HG02973 (cell line): ENCODE results near the gene TTC28.
"Not testable (repeated sequence)": the region's sequence is repeated elsewhere in the genome, so short reads cannot be mapped to it uniquely, and the experiment has no call there.

Experiments used
- ATAC-seq: cut with Tn5 transposase; IDR thresholded peaks from one replicate; pipeline ENCODE4 v1.9.1; 2021; ENCODE audit warnings: moderate library complexity; ENCODE audit not compliant: unreplicated experiment

Gene TTC28

GRCh38 chr22:28679611-28680287, at the start of gene TTC28:
Gene TTC28, minus strand, starts transcription at chr22:28679840. Its CDS starts 117 bp downstream, at chr22:28679723.
- ATAC-seq = not testable (repeated sequence)

- no peak for ATAC-seq
Observed at GRCh38 chr22:28728621-28729313, 49.1 kb upstream of the TTC28 start.

DNA sequence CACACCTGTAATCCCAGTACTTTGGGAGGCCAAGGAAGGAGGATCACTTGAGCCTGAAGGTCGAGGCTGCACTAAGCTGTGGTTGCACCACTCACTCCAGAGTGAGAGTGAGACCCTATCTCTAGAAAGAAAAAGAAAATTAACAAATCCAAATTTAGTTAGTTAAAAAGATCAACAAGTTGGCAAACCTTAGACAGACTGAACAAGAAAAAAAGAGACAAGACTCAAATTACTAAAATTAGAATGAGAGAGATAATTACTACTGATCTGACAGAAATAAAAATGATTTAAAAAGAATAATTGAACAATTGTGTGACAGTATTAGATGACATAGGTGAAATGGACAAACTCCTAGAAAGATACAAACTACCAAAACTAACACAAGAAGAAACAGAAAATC, 48.4 kb upstream of the TTC28 start:
- ATAC-seq = no peak

GRCh38 chr22:28718044-28718443, 38.4 kb upstream of the TTC28 start:
- no peak for ATAC-seq

DNA sequence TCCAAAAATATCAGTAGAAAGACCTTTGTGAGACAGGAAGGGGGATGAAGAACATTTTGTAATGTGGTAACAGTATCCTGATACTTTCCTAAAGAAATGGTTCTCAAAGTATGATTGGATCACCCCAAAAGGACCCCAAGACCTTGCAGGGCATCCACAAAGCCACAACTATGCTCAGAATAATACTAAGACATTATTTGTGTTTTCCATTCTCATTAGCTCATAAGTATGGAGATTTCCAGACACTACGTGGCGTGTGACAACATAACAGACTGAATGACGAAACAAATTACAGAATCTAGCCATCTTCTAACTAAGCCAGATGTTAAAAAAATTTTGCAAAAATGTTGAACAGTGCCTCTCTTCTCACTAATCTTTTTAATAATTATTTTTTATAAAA, 37.0 kb upstream of the TTC28 start:
- ATAC-seq = no peak

DNA sequence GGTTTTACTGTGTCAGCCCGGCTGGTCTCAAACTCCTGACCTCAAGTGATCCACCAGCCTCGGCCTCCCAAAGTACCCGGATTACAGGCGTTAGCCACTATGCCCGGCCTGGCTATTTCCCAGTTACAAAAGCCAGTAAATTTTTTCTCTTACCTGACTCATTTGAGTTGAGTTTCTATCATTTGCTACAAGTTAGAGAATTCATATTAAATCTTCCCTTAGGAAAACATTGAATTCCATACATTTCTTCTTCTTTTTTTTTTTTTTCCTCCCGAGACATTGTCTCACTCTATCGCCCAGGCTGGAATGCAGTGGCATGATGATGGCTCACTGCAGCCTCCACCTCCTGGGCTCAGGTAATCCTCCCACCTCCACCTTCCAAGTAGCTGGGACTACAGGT, 36.0 kb upstream of the TTC28 start:
- no peak for ATAC-seq

- ATAC-seq = no peak
Observed at GRCh38 chr22:28714043-28714628, 34.5 kb upstream of the TTC28 start.

DNA sequence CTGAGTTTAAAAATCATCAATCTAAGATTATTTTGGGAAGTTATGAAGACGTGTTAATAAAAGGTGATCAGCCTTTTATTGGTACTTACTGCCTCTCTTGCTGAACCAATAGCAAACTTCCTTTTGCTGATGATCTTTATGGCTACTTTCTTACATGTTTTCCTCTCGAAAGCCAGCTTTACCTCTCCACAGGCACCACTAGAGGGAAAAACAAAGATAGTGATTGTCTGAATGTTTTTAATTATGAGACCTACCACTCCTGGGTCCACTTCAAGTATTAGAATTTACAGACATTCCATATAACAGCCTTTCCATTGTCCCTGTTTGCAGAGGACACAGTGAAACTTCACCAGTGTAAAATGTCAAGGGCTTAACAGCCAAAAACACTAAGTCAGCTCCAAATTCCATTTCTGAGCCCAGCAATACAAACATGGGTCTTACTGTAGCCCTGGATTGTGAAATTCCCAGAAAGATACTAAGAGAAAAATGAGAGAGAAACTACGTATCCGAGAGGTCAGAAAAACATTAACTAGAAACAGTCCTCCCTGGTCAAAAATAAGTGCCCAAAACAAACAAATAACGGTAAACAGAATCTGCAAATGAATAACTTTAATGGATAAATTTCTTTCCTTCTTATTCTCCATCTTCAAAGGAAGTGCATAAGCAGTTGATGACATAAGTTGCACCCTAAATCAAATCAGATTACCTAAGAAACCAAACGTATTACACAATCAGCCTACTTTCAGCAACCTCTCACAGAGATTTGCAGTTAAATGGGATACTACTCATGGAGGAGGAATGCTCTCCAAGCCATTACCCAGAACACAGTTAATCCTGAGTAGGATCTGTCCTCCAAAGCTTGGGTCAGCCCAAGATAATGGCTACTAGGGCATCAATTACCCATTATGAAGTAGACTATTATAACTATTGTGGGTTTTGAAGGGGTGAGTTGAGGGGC, 32.5 kb upstream of the TTC28 start:
- ATAC-seq = no peak

DNA sequence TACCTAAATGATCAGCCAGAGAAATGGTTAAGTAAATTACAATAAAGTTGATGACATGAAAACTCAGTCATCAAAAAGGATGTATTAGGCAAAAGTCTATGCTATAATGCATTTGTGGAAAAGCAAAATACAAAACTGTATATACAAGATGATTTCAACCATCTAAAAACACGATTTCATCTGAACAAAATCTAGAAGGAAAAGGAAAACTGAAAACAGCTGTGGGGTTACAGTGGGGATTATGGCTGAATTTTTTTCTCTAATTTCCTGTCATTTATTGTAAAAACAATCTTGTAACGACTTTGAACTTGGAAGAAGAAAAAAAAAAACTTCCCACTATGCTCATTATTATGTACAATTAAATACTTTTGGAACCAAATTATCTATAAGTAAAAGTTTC, 31.7 kb upstream of the TTC28 start:
- no peak for ATAC-seq

- no peak for ATAC-seq
Observed at GRCh38 chr22:28710576-28711191, 31.0 kb upstream of the TTC28 start.

GRCh38 chr22:28710107-28710506, 30.5 kb upstream of the TTC28 start:
- ATAC-seq = no peak

GRCh38 chr22:28706845-28707244, 27.2 kb upstream of the TTC28 start:
- no peak for ATAC-seq

- ATAC-seq = no peak
Observed at GRCh38 chr22:28703436-28703835, 23.8 kb upstream of the TTC28 start.

GRCh38 chr22:28702891-28703290, 23.3 kb upstream of the TTC28 start:
- no peak for ATAC-seq

- not testable (repeated sequence) for ATAC-seq
Observed at GRCh38 chr22:28693041-28693760, 13.6 kb upstream of the TTC28 start.

DNA sequence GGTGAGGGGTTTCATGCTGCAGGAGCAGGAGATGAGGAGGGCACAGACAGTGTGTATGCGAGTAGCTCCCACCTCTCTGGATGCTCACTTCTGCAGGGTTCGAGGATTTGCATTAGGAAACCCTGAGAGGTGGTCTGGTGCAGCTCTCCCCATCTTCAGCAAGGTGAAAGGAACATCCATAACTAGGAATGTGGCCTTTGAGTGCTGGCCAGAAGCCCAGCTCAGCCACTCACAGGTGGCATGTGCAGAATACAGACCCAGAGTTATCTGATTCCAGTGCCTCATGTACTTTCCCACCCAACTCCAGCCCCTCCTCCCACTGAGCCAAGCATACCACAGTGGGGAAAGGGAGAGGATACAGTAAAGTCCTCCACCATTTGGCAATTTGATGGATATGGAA, 10.2 kb upstream of the TTC28 start:
- ATAC-seq = not testable (repeated sequence)

DNA sequence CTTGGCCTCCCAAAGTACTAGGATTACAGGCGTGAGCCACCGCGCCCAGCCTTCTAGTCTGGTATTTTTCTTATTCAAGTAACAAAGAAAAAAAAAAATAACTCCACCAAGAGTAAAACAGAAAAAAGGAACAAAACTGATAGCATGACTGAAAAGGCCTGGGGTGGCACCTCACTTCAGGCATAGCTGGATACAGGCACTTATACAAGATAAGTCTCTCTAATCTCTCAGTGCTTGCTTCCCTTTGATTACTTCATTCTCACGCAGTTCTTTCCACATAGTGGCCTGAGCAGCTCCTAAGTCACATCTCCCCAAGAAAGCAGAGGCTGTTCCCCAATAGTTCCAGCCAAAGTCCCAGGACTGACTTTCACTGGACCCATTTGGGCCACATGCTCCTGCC, 3.3 kb upstream of the TTC28 start:
- ATAC-seq = not testable (repeated sequence)

DNA sequence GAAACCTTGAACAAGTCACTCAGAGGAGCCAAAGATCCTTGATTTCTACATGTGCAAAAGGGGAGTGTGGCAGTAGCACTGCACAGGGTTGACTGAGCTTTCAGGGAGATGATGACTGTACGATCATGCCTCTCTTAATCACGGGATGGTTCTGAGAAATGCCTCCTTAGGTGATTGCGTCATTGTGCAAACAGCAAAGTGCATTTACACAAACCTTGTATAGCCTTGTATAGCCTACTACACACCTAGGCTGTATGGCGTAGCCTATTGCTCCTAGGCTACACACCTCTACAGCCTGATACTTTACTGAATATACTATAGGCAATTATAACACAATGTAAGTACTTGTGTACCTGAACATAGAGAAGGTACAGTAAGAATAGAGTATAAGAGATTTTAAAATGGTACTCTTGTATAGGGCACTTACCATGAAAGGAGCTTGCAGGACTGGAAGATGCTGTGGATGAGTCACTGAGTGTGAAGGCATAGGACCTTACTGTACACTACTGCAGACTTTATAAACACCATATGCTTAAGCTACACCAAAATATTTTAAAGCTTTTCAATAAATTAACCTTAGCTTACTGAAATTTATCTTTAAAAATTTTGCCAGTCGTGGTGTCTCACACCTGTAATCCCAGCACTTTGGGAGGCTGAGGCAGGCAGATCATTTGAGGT, 1.3 kb upstream of the TTC28 start:
- not testable (repeated sequence) for ATAC-seq
